Fibroblast of the aortic adventitia (primary cell): ENCODE measurements around the gene COASY. TPM values are rescaled to one million over a fixed set of nuclear protein-coding genes. Genes with fewer than 3 reads are reported as not detected.

ENCODE experiments used
- DNase-seq: peaks from one replicate; pipeline ENCODE4 v3.0.0-alpha.2; 2010; ENCODE audit warnings: low read depth
- H3K4me3 ChIP-seq: 2 replicates; pipeline ENCODE4 v1.5.1; 2011; ENCODE audit warnings: low read depth, mild to moderate bottlenecking, control low read depth, low read length, moderate library complexity
- total RNA-seq: library from RNA; depleted of rRNA; stranded (reverse); fragments of >200 nt; gene quantifications from 2 replicates; pipeline ENCODE4 v1.2.3, GENCODE V29; 2012; ENCODE audit warnings: low replicate concordance
- TF ChIP-seq, protein P1 (sequence below): IDR thresholded peaks from 2 replicates; pipeline ENCODE4 v1.5.1; 2011; ENCODE audit warnings: mild to moderate bottlenecking, low read length, control low read depth, inconsistent platforms; ENCODE audit not compliant: insufficient read depth

COASY gene
- total RNA-seq, 1 donor: 19.1 TPM

DNA sequence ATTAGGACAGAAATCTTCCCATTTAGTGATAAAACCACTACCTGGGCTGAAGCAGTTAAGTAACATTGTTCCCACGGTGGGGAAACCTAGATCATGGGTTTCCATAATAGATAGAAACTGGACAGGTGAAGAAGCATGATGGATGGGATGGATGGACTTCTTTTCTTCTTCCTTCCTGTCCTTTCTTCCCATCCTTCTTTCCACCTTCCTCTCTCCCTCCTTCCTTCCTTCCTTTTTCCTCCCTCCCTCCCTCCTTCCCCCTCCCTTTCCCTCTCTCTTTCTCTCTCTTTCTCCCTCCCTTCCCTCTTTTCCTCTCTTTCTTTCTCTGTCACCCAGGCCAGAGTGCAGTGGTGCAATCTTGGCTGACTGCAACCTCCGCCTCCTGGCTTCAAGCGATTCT is 12.5 kb downstream of the COASY start:
- no peak overlapping the region for H3K4me3 ChIP-seq
- TF ChIP-seq, protein P1, sequence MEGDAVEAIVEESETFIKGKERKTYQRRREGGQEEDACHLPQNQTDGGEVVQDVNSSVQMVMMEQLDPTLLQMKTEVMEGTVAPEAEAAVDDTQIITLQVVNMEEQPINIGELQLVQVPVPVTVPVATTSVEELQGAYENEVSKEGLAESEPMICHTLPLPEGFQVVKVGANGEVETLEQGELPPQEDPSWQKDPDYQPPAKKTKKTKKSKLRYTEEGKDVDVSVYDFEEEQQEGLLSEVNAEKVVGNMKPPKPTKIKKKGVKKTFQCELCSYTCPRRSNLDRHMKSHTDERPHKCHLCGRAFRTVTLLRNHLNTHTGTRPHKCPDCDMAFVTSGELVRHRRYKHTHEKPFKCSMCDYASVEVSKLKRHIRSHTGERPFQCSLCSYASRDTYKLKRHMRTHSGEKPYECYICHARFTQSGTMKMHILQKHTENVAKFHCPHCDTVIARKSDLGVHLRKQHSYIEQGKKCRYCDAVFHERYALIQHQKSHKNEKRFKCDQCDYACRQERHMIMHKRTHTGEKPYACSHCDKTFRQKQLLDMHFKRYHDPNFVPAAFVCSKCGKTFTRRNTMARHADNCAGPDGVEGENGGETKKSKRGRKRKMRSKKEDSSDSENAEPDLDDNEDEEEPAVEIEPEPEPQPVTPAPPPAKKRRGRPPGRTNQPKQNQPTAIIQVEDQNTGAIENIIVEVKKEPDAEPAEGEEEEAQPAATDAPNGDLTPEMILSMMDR: no peak
- no peak for DNase-seq

DNA sequence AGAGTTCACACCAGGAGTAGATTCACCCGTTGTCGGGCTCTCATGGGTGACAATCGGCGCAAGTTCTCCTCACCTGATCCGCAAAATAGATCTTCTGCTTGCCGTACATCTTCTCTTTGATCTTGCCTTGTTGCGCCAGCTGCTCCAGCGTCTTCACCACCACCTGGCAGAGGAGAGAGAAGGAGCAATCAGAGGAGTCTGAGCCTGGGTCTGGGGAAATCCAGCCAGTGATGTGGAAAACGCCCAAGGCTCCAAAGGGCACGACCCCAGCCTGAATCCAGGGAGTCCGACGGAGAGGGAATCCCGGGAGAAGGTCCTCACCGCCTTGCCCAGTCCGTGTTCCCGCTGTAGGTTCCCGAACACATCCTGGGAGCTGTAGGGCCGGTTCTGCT is 15.2 kb downstream of the COASY start:
- TF ChIP-seq, protein P1: no peak
- no peak for DNase-seq
- peak overlapping the region; percentile 69 for H3K4me3 ChIP-seq

DNA sequence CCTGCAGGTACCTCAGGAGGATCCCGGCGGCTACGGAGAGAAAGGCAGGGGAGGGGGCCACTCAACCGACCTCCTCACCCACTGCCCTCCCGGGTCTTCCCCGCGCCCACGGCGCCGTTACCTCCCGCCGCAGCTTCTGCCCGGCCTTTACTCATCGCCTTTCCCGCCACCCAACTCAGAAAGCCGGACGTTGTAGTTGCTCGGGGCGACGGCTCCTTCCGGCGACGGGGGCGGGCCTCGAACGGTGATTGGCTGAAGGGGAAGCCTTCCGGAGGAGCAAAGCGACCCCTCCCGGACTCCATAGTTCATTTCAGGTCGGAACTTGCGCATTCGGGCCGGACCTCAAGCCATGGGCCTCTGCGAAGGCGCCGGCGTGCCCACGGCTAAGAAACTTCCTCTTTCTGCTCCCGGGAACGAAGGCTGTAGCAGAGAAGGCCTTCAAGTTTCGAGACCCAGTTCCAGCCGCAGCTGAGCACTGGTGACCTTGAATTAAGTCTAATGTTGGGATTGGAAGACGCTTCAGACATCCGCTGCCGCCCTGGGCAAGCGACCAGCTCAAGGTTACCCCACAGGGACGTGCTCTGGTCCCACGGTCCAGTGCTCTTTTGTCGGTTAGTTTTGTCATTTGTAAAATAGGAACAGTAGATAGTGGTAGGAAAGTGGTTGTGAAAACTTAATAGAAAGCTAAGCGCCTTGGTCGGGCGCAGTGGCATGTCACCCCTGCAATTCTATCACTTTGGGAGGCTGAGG is 15.8 kb downstream of the COASY start, which contains the start of gene PSMC3IP:
Gene PSMC3IP (minus strand): TSS at position 198 of the 750 bp plus-strand sequence. CDS start 43 bp downstream, at position 155.
- H3K4me3 ChIP-seq: peak within 1 kb of the TSS; percentile 75
- DNase-seq: peak; percentile 93
- TF ChIP-seq, protein P1: peak; percentile 42

DNA sequence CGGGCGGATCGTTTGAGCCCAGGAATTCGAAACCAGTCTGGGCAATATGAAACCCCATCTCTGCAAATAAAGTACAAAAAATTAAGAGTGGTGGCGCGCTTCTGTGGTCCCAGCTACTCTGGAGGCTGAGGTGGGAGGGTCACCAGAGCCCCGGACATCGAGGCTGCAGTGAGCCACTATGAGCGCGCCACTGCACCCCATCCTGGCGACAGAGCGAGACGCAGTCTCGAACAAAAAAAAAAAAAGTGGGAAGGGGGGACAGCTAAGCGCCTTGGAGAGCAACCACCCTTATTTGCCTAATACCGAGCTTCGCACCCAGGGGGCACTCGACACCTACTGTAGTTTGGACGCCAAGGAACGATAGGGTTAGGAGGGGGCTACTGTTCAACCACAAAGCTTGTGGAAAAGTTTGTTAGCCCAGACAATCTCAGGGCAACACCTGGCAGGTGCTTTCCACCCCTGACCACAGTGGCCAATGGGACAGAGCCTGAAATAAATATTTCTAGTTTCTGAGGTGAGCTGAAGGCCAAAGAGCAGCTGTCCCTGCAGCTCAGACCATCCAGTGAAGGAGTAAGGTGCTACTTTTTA is 16.4 kb downstream of the COASY start:
- TF ChIP-seq, protein P1: peak; percentile 79
- H3K4me3 ChIP-seq: peak overlapping the region; percentile 75

DNA sequence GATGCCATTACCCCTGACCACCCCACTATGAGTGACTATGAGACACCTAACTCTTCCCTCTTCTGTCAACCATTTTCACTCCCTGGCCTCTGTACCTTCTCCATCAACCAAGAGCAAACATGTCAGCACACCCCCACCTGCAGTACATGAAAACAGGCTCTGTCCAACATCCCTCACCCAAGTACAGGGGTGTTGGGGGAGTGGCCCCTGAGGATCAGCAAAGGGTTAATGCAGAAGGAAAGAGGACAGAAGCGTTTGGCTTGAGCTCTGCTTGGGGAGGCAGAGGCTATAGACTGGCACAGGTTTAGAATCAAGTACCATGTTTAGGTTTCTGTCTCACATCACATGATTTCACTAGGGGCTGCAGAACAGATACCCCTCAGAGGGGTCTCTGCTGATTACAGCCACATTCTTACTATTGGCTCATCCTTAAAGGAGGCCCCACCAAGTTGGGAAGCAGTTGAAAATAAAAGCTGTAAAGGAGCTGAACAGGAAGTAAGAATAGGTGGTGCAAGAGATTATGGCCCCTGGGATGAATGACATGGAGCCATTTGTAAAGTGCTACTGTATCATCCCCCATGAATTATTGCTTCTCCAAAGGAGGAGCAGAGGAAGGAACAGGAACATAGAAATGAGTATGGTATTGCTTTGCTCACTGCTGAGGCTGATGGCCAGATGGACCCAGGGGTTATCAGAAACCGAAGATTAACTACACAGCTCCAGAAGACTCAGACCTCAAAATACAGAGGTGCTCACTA is 18.0 kb downstream of the COASY start:
- DNase-seq: no peak
- no peak overlapping the region for H3K4me3 ChIP-seq
- TF ChIP-seq, protein P1: no peak

More for the DNA sequence above, 16.4 kb downstream of the COASY start:
- DNase-seq: peak; percentile 77

DNA sequence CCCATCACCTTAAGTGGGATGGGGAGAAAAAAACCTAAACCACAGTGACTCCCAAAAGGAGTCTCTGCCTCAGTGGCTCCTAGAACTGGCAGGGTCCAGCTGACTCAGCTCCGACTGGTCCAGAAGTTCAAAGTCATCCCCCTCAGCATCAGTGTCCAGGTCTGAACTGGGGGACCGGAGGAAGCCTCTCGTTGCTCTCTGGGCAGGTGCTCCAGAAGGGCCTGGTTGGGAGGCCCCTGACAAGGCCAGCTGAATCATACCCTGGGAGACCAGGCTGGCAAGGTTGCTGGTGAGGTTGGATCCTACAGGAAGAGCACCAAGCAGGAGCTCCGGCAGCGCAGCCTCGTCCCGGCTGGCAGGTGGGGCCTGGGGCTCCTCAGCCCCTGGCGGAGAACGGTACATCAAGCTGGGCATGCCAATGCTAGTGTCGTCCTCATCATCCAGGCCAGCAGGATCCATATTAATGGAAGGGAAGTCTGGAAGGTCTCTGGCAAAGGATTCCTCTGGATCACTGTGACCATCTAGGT is 19.9 kb downstream of the COASY start:
- TF ChIP-seq, protein P1: no peak
- no peak for DNase-seq
- no peak overlapping the region for H3K4me3 ChIP-seq
